ENCODE data around the gene UQCRQ.
"Not testable (repeated sequence)": the region's sequence is repeated elsewhere in the genome, so short reads cannot be mapped to it uniquely, and the experiment has no call there.

UQCRQ gene

GRCh38 chr5:132834057-132834456 is 32.4 kb upstream of the UQCRQ start:
- no peak for DNase-seq

- DNase-seq: no peak
Measured at GRCh38 chr5:132836852-132837251, 29.6 kb upstream of the UQCRQ start.

GRCh38 chr5:132837868-132838267 is 28.6 kb upstream of the UQCRQ start:
- DNase-seq: no peak

- no peak for DNase-seq
Measured at GRCh38 chr5:132838516-132839282, 27.7 kb upstream of the UQCRQ start.

- no peak for DNase-seq
Measured at GRCh38 chr5:132839426-132840301, 26.8 kb upstream of the UQCRQ start.

GRCh38 chr5:132840313-132840712 is 26.1 kb upstream of the UQCRQ start:
- DNase-seq: no peak

GRCh38 chr5:132840896-132841295 is 25.5 kb upstream of the UQCRQ start:
- no peak for DNase-seq

- no peak for DNase-seq
Measured at GRCh38 chr5:132841305-132841704, 25.1 kb upstream of the UQCRQ start.

GRCh38 chr5:132848270-132848669 is 18.2 kb upstream of the UQCRQ start:
- DNase-seq: no peak

- DNase-seq: no peak
Measured at GRCh38 chr5:132849347-132849746, 17.1 kb upstream of the UQCRQ start.

- no peak for DNase-seq
Measured at GRCh38 chr5:132850066-132850465, 16.4 kb upstream of the UQCRQ start.

GRCh38 chr5:132853323-132853722 is 13.1 kb upstream of the UQCRQ start:
- DNase-seq: no peak

- no peak for DNase-seq
Measured at GRCh38 chr5:132853790-132854189, 12.7 kb upstream of the UQCRQ start.

GRCh38 chr5:132854301-132854700 is 12.1 kb upstream of the UQCRQ start:
- no peak for DNase-seq

- not testable (repeated sequence) for DNase-seq
Measured at GRCh38 chr5:132854992-132855391, 11.4 kb upstream of the UQCRQ start.

GRCh38 chr5:132856011-132856410 is 10.4 kb upstream of the UQCRQ start:
- DNase-seq: no peak

- no peak for DNase-seq
Measured at GRCh38 chr5:132859889-132860437, 6.5 kb upstream of the UQCRQ start.

GRCh38 chr5:132860742-132861141 is 5.7 kb upstream of the UQCRQ start:
- DNase-seq: no peak

GRCh38 chr5:132865668-132866341 is 637 bp upstream of the UQCRQ start:
- no peak for DNase-seq

GRCh38 chr5:132867046-132867451 is 607 bp downstream of the UQCRQ start:
- no peak for DNase-seq

GRCh38 chr5:132868754-132869153 is 2.3 kb downstream of the UQCRQ start:
- DNase-seq: no peak

- no peak for DNase-seq
Measured at GRCh38 chr5:132870801-132871200, 4.4 kb downstream of the UQCRQ start.
